ELF-1 (cell line): ENCODE results near the gene DIO1.

ENCODE experiments used
- DNase-seq: peaks from one replicate; pipeline ENCODE4 v3.0.0-alpha.2; 2016; ENCODE audit warnings: low read depth, low spot score

The DIO1 gene

GRCh38 chr1:53942127-53942957 lies 48.4 kb downstream of the DIO1 start:
- DNase-seq = no peak

GRCh38 chr1:53943090-53943489 lies 49.1 kb downstream of the DIO1 start:
- DNase-seq = no peak

- no peak for DNase-seq
Measured at GRCh38 chr1:53943490-53944043, 49.6 kb downstream of the DIO1 start.

GRCh38 chr1:53944469-53945182 lies 50.6 kb downstream of the DIO1 start:
- DNase-seq = peak; percentile 41

GRCh38 chr1:53945183-53945432 lies 51.1 kb downstream of the DIO1 start:
- DNase-seq = no peak

GRCh38 chr1:53945433-53946251 lies 51.7 kb downstream of the DIO1 start, which contains the start of gene IFT25:
Gene IFT25 (minus strand): TSS chr1:53945699. CDS start chr1:53940082, 5,617 bp downstream.
- peak; percentile 90 for DNase-seq

- no peak for DNase-seq
Measured at GRCh38 chr1:53946252-53947171, 52.5 kb downstream of the DIO1 start, which contains the start of gene LRRC42. Gene LRRC42 (plus strand): TSS chr1:53946350. CDS start chr1:53952000, 5,650 bp downstream.

GRCh38 chr1:53947172-53947907 lies 53.4 kb downstream of the DIO1 start:
- no peak for DNase-seq

- DNase-seq = no peak
Measured at GRCh38 chr1:53948291-53948690, 54.3 kb downstream of the DIO1 start.

- DNase-seq = peak; percentile 56
Measured at GRCh38 chr1:53949023-53949990, 55.3 kb downstream of the DIO1 start.

- no peak for DNase-seq
Measured at GRCh38 chr1:53951697-53952096, 57.7 kb downstream of the DIO1 start.

GRCh38 chr1:53954128-53954527 lies 60.1 kb downstream of the DIO1 start:
- DNase-seq = no peak

GRCh38 chr1:53956308-53957168 lies 62.6 kb downstream of the DIO1 start:
- DNase-seq = no peak

- peak; percentile 78 for DNase-seq
Measured at GRCh38 chr1:53957194-53957818, 63.3 kb downstream of the DIO1 start.

GRCh38 chr1:53959664-53960250 lies 65.8 kb downstream of the DIO1 start:
- no peak for DNase-seq
